Measurements from ENCODE around the gene APOH.

Gene APOH

GRCh38 chr17:66271512-66271911 lies 42.3 kb upstream of the APOH start:
- TF ChIP-seq ZFX (IDR thresholded peaks at IDR 0.05; ENCODE audit: borderline replicate concordance) = no peak
- no peak overlapping the region for H3K27ac ChIP-seq

DNA sequence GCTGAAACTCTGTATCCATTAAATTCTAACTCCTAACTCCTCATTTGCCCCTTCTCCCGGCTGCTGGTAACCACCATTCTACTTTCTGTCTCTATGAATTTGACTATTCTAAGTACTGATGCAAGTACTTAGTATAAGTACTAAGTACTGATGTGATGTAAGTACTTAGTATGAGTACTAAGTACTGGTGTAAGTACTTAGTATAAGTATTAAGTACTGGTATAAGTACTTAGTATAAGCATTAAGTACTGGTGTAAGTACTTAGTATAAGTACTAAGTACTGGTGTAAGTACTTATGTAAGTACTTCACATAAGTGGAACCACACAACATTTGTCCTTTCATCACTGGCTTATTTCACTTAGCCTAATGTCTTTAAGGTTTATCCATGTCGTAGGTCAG lies 40.9 kb upstream of the APOH start:
- TF ChIP-seq, protein P1, sequence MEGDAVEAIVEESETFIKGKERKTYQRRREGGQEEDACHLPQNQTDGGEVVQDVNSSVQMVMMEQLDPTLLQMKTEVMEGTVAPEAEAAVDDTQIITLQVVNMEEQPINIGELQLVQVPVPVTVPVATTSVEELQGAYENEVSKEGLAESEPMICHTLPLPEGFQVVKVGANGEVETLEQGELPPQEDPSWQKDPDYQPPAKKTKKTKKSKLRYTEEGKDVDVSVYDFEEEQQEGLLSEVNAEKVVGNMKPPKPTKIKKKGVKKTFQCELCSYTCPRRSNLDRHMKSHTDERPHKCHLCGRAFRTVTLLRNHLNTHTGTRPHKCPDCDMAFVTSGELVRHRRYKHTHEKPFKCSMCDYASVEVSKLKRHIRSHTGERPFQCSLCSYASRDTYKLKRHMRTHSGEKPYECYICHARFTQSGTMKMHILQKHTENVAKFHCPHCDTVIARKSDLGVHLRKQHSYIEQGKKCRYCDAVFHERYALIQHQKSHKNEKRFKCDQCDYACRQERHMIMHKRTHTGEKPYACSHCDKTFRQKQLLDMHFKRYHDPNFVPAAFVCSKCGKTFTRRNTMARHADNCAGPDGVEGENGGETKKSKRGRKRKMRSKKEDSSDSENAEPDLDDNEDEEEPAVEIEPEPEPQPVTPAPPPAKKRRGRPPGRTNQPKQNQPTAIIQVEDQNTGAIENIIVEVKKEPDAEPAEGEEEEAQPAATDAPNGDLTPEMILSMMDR (IDR thresholded peaks at IDR 0.05) = no peak
- no peak overlapping the region for H3K27ac ChIP-seq

- no peak overlapping the region for H3K27ac ChIP-seq
- TF ChIP-seq, protein P1 (IDR thresholded peaks at IDR 0.05) = no peak
- TF ChIP-seq ZFX (IDR thresholded peaks at IDR 0.05; ENCODE audit: borderline replicate concordance) = no peak
Measured at GRCh38 chr17:66268247-66268927, 39.2 kb upstream of the APOH start.

DNA sequence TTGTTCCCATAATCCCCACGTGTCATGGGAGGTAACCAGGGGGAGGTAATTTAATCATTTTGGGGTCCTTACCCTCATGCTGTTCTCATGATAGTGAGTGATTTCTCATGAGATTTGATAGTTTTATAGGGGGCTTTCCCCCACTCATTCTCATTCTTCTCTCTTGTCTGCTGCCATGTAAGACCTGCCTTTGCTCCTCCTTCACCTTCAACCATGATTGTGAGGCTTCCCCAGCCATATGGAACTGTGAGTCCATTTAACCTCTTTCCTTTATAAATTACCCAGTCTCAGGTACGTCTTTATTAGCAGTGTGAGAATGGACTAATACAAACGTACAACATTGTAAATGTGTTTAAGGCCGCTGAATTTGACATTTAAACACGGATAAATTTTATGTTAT lies 35.5 kb upstream of the APOH start:
- TF ChIP-seq, protein P1 (IDR thresholded peaks at IDR 0.05) = no peak
- no peak for TF ChIP-seq ZFX (IDR thresholded peaks at IDR 0.05; ENCODE audit: borderline replicate concordance)
- H3K27ac ChIP-seq = no peak overlapping the region

- TF ChIP-seq, protein P1 (IDR thresholded peaks at IDR 0.05) = no peak
- no peak for TF ChIP-seq ZFX (IDR thresholded peaks at IDR 0.05; ENCODE audit: borderline replicate concordance)
- H3K27ac ChIP-seq = no peak overlapping the region
Measured at GRCh38 chr17:66262767-66263166, 33.6 kb upstream of the APOH start.

DNA sequence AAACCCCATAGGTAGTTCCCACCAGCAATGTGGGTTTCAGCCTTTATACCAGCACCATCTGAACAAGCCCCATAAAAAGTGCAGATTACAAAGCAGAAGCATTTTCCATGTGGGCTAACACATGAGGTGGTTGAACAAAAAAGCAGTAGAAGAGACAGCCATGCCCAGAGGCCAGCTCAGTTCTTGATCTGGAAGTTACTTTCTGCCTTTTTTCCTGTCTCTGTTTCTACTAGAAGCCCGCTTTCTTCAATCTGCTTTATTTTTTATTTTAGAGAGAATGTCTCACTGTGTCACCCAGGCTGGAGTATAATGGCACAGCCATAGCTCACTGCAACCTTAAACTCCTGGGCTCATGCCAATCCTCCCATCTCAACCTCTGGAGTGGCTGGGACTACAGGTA lies 31.5 kb upstream of the APOH start:
- TF ChIP-seq ZFX (IDR thresholded peaks at IDR 0.05; ENCODE audit: borderline replicate concordance) = no peak
- TF ChIP-seq, protein P1 (IDR thresholded peaks at IDR 0.05) = no peak
- no peak overlapping the region for H3K27ac ChIP-seq

- no peak for TF ChIP-seq ZFX (IDR thresholded peaks at IDR 0.05; ENCODE audit: borderline replicate concordance)
- TF ChIP-seq, protein P1 (IDR thresholded peaks at IDR 0.05) = no peak
- H3K27ac ChIP-seq = no peak overlapping the region
Measured at GRCh38 chr17:66260275-66260674, 31.1 kb upstream of the APOH start.

- TF ChIP-seq, protein P1 (IDR thresholded peaks at IDR 0.05) = no peak
- no peak for TF ChIP-seq ZFX (IDR thresholded peaks at IDR 0.05; ENCODE audit: borderline replicate concordance)
- no peak overlapping the region for H3K27ac ChIP-seq
Measured at GRCh38 chr17:66255527-66255971, 26.3 kb upstream of the APOH start.
